OCI-LY7 (cell line): ENCODE measurements around the gene VAC14.

Experiments
- CTCF ChIP-seq: fragments of 200-600 bp; sonication (generic); conservative IDR thresholded peaks from 2 replicates; pipeline ENCODE4 v1.5.1; 2014; ENCODE audit warnings: mild to moderate bottlenecking, antibody characterized with exemption, low read length, moderate library complexity, mixed read lengths
- EZH2phosphoT487 ChIP-seq: fragments of 200-600 bp; sonication (generic); IDR thresholded peaks from 2 replicates; pipeline ENCODE4 v1.6.1; 2018; ENCODE audit warnings: low read depth, borderline replicate concordance, mild to moderate bottlenecking, mixed run types, antibody characterized with exemption, low read length, moderate library complexity, mixed read lengths

- TF ChIP-seq CTCF (no peak), EZH2phosphoT487 (no peak)
These were observed 85.0 kb downstream of the VAC14 start for GRCh38 chr16:70715860-70716357.
